Spleen (tissue), 7 donors: ENCODE data around the gene TPSD1.

Experiments
- POLR2A ChIP-seq, 3 donors: fragments of 450-650 bp; IDR thresholded peaks; one replicate each; pipeline ENCODE4 v1.5.1; 2017; ENCODE audit warnings: antibody characterized with exemption in 3 of 3, mild to moderate bottlenecking in 1 of 3
- TF ChIP-seq, protein P1 (sequence below), 11 experiments: fragments of 200-600 bp in 7 of 11; fragments of 450-650 bp in 4 of 11; sonication (generic) in 4 of 11; IDR thresholded peaks in 8 of 11; conservative IDR thresholded peaks in 3 of 11; 1 replicate in 7 of 11; 2 replicates in 4 of 11; pipeline versions ENCODE4 v1.4.0 to v1.8.0; 2016 to 2021; ENCODE audit warnings: antibody characterized with exemption in 11 of 11, inconsistent platforms in 4 of 11, mild to moderate bottlenecking in 1 of 11
- donor health status: DM: no; HTN: no; CAD: no; lungs with moderate emphysema.
- donor health status: DM: no; HTN: no; CAD: no.
- donor health status: DM: no; HTN: no; CAD: no.

DNA sequence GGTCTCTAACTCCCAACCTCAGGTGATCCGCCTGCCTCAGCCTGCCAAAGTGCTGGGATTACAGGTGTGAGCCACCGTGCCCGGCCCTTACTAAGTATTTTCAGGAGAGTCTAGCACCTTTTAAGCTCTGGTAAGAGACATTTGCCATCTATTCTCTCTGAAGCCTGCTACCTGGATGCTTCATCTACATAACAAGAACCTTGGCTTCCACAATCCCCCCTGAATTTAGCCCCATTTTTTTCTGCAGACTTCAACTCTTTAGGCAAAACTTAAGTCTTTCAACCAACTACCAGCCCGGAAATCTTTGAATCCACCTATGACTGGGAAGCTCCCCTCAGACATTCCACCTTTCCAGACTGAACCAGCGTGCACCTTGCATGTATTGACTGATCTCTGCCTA is 39.6 kb downstream of the TPSD1 start:
- TF ChIP-seq, protein P1, sequence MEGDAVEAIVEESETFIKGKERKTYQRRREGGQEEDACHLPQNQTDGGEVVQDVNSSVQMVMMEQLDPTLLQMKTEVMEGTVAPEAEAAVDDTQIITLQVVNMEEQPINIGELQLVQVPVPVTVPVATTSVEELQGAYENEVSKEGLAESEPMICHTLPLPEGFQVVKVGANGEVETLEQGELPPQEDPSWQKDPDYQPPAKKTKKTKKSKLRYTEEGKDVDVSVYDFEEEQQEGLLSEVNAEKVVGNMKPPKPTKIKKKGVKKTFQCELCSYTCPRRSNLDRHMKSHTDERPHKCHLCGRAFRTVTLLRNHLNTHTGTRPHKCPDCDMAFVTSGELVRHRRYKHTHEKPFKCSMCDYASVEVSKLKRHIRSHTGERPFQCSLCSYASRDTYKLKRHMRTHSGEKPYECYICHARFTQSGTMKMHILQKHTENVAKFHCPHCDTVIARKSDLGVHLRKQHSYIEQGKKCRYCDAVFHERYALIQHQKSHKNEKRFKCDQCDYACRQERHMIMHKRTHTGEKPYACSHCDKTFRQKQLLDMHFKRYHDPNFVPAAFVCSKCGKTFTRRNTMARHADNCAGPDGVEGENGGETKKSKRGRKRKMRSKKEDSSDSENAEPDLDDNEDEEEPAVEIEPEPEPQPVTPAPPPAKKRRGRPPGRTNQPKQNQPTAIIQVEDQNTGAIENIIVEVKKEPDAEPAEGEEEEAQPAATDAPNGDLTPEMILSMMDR (IDR thresholded peaks at IDR 0.05 in 8 of 11, conservative IDR thresholded peaks at IDR 0.05 in 3 of 11) = no peak
- TF ChIP-seq POLR2A (IDR thresholded peaks at IDR 0.05) = no peak
